PFSK-1 (cell line): ENCODE results near the gene RHNO1.

Experiments
- POLR2AphosphoS5 ChIP-seq: IDR thresholded peaks from 2 replicates; pipeline ENCODE4 v1.6.1; 2012; ENCODE audit warnings: low read depth, mild to moderate bottlenecking, control low read depth, low read length, moderate library complexity
- REST ChIP-seq, 2 experiments: IDR thresholded peaks; 2 replicates each; pipeline versions ENCODE4 v1.6.1 to v1.8.0; 2011 to 2012; ENCODE audit warnings: low read depth in 2 of 2, low read length in 2 of 2, control low read depth in 1 of 2, inconsistent platforms in 1 of 2, mild to moderate bottlenecking in 1 of 2, moderate library complexity in 1 of 2; ENCODE audit not compliant: insufficient read depth in 1 of 2

- TF ChIP-seq POLR2AphosphoS5, result no peak
- no peak for TF ChIP-seq REST (IDR thresholded peaks at IDR 0.05; ENCODE audit: insufficient read depth in 1 of 2, low read depth in 2 of 2, low read length in 2 of 2)
These were observed 18.0 kb downstream of the RHNO1 start for GRCh38 chr12:2895051-2895451.
